ENCODE results near the gene MAMDC2.
A peak's percentile ranks its signal among the peaks of the same experiment; 100 is the strongest.

The MAMDC2 gene

GRCh38 chr9:70055406-70056210 lies 12.0 kb downstream of the MAMDC2 start:
- peak overlapping the region; percentile 79 to 84 for H3K27ac ChIP-seq
- no peak for DNase-seq (ENCODE audit: low spot score)
- TF ChIP-seq CTCF (IDR thresholded peaks at IDR 0.05): no peak
- H3K4me3 ChIP-seq: peak overlapping the region; percentile 19

DNA sequence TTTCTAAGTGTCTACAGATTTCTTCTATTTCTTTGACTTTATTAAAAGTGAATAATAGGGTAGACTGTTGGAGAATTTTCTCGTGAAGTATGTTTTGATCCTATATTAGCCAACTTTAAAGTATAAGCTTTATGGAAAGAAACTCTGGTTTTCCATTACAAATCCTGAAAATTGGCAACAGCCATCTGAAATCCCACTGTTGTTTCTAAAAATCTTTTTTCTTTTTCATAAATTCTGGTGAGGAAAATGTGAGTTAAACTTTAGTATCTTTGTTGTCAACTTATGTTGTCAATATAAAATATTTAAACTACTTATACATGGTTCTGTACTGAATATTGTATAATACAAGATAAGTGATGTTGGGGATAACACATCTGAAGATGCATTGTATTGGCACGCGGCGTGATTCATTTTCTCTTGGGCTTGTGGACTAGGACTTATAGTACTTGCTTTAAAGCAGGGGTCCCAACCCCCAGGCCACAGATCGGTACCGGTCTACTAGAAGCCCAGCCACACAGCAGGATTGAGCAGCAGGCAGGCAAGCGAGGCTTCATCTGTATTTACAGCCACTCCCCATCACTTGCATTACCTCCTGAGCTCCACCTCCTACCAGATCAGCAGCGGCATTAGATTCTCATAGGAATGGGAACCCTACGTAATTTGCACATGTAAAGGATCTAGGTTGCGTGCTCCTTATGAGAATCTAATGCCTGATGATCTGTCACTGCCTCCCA lies 12.7 kb downstream of the MAMDC2 start:
- no peak for DNase-seq (ENCODE audit: low spot score)
- no peak overlapping the region for H3K4me3 ChIP-seq
- TF ChIP-seq CTCF (IDR thresholded peaks at IDR 0.05): no peak
- no peak overlapping the region for H3K27ac ChIP-seq

DNA sequence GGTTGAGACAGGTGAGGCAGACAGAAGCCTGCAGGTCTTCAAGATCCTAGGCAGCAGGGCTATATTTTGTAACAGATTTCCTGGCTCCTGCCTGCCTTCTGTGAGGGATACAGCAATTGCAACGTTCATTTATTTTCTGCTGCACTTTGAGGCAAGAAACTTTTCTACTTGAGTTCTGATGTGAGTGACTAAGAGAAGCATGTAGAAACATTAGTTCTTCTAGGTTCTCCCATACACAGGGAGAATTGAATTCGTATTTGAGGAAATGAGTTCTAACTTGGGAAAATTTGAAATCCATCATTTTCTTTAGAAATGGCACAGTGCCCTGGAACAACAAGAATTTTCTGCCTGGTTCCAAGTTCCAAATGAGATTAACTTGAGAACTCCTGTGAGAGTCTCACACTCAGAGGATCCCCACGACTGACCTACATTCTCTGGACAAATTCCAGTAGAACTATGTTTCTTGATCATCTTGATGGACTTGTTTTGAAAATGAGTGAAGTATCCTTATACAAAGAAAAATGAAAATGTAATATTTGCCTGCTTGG lies 15.0 kb downstream of the MAMDC2 start:
- H3K27ac ChIP-seq: peak overlapping the region; percentile 34 to 47
- DNase-seq (ENCODE audit: low spot score): no peak
- no peak for TF ChIP-seq CTCF (IDR thresholded peaks at IDR 0.05)
- no peak overlapping the region for H3K4me3 ChIP-seq

- no peak overlapping the region for H3K27ac ChIP-seq
- no peak for DNase-seq (ENCODE audit: low spot score)
- H3K4me3 ChIP-seq: no peak overlapping the region
- no peak for TF ChIP-seq CTCF (IDR thresholded peaks at IDR 0.05)
These were observed 16.7 kb downstream of the MAMDC2 start for GRCh38 chr9:70060148-70060882.

GRCh38 chr9:70060883-70061507 lies 17.3 kb downstream of the MAMDC2 start:
- H3K27ac ChIP-seq: peak overlapping the region in 1 of 2 donors; percentile 54
- no peak for DNase-seq (ENCODE audit: low spot score)
- TF ChIP-seq CTCF (IDR thresholded peaks at IDR 0.05): no peak
- no peak overlapping the region for H3K4me3 ChIP-seq

GRCh38 chr9:70061776-70062175 lies 18.1 kb downstream of the MAMDC2 start:
- TF ChIP-seq CTCF (IDR thresholded peaks at IDR 0.05): no peak
- DNase-seq (ENCODE audit: low spot score): no peak
- H3K27ac ChIP-seq: peak overlapping the region in 1 of 2 donors; percentile 54
- no peak overlapping the region for H3K4me3 ChIP-seq

Measured in coronary artery (tissue), 2 donors.